D341Med (cell line): ENCODE measurements around the gene DCAF15.
A peak's percentile ranks its signal among the peaks of the same experiment; 100 is the strongest.

Experiments
- DNase-seq: peaks from one replicate; pipeline ENCODE4 v3.0.0; 2012; ENCODE audit warnings: low spot score

The DCAF15 gene

DNA sequence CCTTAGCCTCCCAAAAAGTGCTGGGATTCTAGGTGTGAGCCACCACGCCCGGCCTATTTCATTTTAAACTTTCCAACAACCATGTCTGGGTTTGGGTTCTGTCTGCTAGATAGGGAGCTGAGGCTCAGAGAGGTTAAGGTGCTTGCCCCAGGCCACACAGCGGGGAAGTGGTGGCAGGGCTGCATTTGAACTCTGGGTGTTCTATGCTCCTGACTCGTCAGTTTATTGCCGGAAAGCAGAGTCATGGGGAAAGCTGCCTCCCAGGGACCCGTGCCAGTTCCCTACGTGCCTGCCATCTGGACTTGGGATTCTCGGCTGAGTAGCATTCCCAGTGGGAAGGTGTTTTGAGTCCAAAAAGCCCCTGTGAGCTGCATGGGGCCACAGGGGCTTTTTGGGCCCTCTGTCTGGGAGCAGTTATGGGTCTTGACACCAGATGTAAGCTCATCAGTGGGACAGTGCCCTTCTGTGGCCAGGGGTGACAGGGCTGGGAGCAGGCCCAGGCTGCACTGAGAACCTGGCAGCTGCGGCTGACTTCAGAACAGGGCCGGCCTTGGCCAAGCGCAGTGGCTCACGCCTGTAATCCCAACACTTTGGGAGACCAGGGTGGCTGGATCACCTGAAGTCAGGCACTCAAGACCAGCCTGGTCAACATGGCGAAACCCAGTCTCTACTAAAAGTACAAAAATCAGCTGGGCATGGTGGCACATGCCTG, 42.9 kb downstream of the DCAF15 start:
- peak; percentile 82 for DNase-seq

DNA sequence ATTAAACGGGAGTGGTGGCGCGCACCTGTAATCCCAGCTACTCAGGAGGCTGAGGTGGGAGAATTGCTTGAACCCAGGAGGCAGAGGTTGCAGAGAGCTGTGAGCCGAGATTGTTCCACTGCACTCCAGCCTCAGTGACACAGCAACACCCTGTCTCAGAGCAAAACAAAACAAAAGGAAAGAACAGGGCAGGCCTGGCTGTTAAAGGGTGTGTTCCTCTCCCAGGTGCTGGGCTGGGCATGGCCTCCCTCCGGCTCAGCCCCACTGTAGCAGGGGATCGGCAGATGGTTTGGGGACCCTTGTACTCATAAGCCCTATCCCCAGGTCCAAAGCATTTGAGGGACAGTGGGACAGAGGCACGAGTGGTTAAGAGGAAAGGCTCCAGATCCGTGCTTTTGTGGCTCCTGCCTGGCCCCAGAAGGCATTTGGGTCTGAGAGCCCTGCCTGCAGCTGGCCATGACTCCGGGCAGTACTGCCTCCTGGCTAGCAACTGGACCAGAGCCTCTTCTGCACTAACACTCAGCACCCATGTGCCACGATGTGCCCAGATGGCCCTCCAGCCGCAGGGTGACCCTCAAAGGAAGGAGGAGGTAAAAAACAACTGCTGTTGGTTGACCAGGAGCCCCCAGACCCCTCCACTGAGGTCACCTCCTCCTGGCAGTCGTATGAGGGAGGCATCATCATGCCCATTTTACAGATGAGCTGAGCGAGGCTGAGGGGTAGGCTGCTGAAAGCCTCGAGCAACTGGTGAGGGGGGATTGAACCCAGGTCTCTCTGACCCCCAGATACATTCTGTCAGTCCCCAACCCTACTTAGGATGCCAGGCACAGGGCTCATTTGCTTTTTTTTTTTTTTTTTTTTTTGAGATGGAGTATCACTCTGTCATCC, 43.8 kb downstream of the DCAF15 start:
- peak; percentile 28 for DNase-seq

DNA sequence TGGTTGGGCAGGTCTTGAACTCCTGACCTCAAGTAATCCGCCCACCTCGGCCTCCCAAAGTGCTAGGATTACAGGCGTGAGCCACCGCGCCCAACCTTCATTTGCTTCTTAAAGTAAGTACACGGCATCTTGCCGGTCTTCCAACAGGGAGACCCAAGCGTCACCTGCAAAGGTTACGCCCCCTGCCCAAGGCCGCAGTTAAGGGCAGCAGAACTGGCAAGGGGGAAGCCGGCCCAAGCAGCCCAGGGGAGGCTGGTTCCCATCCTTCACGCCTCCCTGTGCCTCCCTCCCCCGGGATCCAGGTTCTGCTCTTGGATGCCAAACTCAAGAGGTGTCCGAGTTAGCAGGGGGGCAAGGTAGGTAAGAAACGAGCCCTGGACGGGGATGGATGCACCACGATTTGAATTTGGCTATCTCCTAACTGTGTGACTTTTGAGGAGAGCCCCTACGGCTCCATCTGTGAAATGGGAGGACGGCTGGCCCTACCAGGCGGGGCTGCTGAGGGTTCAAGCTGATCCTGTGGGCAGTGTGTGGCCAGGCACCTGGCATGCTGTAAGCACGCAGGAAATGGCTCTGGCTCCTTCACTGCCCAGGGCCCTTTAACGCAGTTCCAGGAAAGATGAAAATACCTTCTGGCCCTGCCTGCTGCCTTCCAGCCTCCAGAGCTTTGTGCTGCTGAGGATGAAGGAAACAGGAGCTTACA, 44.8 kb downstream of the DCAF15 start:
- no peak for DNase-seq

DNA sequence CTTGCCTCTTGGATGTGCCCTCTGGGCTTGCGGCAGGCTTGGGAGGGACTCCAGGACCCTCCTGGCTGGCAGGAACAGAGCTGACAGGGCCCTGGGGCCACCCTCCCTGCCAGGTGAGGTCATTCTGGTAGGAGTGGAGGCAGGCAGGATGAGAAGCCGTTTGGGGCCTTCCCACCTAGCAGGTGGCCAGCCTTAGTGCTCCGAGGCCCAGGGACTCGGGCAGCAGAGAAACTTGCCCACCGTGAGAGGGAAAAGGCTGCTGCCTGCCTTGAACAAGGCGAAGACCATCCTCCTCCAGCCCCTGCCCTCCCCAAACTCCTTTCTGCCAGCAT, 45.3 kb downstream of the DCAF15 start:
- DNase-seq, result no peak

DNA sequence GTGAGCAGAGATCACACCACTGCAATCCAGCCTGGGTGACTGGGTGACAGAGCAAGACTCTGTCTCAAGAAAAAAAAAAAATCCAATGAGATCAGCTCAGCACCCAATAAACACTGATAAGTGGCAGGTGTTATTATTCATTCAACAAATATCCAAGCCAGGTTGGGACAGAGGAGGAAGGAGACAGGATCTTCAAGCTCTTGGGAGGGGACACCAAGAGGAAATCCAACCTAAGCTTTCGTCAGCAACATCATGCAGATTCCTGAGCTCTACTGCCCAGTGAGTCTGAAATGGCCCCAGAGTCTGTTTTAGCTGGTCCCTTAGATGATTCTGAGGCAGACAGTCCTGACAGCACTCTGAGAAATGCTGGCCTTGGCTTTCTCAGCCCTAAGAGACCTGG, 46.1 kb downstream of the DCAF15 start:
- DNase-seq, result no peak

DNA sequence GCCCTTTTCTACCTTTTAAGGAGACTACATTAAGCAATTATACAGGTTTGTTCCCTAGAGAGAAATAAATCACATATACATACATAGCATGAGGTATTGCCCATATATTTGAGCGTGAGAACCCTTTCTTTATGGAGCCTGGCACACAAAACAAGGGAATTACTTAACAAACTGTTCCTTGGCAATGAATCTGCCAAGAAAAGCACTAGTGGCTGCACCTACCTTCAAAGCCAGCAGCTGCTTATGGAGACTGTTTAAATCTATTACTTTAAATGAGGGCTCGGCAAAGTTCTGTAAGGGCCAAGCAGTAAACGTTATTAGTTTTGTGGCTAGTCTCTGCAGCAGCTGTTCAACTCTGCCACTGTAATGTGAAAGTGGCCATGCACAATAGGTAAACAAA, 46.8 kb downstream of the DCAF15 start:
- DNase-seq, result no peak

DNA sequence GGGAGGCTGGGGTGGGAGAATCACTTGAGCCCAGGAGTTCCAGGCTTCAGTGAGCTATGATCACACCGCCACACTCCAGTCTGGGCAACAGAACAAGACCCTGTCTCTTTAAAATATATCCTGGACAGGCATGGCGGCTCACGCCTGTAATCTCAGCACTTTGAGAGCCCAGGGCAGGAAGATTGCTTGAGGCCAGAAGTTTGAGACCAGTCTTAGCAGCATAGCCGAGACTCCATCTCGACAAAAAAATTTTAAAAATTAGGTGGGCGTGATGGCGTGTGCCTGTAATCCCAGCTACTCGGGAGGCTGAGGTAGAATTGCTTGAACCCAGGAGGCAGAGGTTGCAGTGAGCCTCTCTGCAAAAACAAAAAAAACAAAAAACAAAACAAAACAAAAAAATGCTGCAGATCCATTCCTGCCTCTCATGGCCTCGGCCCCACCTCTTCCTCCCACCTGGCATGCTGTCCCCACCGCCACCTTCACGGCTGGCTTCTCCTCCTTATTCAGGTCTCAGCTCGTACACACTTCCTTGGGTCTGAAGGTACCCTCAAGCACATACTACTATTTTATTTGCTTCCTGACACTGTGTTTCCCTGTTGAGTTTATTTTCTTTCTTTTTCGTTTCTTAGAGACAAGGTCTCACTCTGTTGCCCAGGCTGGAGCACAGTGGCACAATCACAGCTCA, 48.5 kb downstream of the DCAF15 start:
- no peak for DNase-seq

DNA sequence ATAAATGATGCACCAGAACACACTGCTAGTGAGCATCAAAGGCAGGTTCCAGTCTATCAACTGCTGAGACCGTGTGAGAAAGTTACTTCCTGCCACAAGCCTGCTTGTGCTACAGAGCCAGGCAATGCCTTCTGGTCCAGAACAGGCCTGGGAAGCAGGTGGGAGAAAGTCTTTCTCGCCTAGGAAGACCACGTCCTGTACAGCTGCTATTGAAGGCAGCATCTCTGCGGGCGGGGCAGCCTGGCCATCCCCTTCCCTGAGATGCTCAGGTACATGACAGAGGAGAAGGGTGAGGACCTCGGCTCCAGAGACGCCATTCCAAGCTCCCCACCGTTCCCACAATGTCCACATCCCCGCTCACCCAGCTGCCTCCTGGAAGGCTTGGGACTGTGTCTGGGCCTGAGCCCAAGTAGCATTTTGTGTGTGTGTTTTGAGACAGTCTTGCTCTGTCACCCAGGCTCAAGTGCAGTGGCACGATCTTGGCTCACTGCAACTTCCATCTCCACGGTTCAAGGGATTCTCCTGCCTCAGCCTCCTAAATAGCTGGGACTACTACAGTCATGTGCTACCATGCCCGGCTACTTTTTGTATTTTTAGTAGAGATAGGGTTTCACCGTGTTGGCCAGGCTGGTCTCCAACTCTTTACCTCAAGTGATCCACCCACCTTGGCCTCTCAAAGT, 50.4 kb downstream of the DCAF15 start:
- DNase-seq, result no peak

DNA sequence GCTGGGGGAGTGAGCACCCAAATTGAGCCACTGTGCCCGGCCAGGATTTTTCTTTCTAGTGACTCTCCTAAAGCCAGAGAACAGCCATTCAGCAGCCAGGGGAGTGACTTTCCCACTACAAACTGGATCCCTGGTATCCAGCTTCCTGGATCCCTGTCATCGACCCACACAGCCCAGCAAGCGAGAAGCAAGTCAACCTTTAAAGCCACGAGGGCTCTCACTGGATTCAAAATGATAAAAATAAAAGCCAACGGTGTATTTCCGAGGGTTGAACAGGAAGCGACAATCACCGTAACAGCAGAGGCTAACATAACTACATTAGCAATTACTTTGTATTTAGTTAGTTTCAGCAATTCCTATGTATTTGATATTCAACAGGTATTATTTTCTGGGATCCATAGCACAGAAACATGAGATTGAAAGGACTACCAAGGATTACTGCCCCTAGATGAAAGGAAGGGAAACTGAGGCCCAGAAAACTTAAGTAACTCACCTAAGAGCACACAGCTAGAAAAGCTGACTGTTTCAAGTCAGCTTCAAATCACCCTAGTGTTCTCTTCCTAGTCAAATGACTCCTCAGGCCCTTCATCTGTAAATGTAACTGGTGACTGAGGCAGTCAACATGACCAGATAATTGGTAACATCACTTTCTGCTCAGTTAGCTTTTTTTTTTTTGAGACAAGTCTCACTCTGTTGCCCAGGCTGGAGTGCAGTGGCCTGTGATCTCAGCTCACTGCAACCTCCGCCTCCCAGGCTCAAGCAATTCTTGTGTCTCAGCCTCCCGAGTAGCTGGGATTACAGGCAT, 51.1 kb downstream of the DCAF15 start:
- no peak for DNase-seq

DNA sequence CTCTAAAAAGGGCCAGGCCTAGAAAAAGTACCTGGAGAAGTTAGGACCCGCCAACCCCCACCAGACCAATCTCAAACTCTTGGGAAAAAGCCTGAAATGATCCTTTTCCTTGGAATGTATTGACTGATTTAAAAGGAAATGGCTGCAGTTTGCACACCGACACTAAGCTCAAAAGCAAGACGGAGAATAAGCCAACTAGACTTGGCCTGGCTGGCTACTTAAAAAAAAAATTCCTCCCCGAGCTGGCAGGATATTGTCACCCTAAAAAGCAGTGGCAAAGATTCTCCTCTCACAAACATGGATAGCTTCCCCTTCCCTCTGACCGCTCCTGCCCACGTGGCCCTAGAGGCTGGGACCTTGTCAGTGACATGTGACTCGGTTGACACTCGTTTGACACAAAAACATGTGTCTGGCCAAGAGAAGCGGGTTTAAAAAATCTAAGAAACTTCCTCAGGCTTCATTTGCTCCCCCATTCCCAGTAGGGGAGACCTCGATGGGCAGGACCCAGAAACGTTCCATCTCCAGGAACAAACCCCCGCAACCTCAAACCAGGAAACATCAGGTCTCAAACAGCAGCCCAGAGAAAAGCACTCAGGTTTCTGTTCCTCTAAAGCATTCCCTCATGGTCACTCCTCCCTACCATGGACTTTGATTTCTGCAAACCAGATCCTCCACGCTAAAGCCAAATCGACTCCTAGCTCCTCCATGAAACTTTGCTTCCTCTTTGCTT, 52.5 kb downstream of the DCAF15 start:
- no peak for DNase-seq

DNA sequence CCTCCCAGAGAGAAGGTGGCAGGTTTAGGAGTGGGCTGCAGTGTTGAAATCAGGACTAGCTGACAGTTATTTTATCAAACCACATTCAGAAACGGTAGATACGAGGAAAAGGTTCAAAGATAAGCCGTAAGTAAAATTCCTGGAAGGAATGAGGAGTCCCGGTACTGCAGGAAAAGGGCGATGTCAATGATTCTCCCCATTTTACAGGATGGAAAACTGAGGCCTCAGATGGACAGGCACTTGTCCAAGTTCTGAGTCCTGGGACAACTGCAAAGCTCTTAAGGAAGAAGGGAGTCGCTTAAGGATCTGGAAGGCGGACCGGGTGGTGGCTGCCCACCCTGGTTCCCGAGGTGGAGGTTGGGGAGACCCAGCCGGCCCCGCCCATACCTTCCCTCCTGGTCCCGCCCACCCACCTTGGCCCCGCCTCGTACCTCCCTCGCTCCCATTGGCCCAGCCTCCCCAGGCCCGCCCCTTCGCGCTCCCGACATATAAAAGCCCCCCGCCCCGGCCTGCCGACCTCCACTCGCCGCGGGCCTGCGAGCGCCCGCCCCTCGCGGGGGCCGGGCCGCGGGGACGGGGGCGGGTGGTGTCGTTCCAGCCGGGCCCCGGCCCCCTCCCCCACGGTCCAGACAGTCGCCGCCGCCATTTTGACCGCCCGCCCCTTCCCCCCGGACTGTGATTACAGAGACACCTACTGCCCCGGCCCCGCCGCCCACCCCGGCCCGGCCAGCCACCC, 53.2 kb downstream of the DCAF15 start:
- peak; percentile 93 for DNase-seq

DNA sequence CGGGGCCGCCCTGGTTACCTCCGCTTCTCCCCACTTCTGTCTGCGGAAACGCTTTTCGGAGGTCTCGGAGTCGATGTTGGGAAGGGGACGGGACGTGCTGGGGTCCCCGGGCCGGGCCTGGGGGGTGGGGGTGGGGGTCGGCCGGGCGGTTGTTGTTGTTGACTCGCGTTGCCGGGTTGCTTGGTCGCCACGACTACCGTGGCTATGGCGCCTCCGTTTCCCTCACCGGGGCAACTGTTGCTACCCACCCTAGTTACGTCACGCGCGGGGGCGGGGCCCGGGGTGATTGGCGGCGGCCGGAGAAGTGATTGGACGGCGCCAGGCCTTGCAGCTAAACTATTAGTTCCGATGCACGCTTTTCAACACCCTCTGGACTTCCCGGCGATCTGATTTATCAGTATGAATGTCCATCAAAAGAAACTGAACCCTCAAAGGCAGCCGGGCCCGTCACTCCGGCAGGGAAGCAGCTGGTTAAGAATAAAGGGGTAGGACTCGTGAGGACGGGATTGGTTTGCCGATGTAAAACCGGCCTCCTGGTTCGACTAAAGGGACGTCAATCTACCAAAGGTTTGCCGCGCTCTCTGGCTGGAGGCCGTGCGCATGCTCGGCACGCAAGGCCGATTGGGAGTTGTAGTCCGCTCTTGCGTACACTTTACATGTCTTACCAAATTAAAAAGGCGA, 53.9 kb downstream of the DCAF15 start, which contains the start of gene RFX1:
Gene RFX1, minus strand, starts transcription at position 236 of the 681 bp plus-strand sequence. CDS start 12,477 bp downstream, outside the sequence.
- DNase-seq, result peak; percentile 93

DNA sequence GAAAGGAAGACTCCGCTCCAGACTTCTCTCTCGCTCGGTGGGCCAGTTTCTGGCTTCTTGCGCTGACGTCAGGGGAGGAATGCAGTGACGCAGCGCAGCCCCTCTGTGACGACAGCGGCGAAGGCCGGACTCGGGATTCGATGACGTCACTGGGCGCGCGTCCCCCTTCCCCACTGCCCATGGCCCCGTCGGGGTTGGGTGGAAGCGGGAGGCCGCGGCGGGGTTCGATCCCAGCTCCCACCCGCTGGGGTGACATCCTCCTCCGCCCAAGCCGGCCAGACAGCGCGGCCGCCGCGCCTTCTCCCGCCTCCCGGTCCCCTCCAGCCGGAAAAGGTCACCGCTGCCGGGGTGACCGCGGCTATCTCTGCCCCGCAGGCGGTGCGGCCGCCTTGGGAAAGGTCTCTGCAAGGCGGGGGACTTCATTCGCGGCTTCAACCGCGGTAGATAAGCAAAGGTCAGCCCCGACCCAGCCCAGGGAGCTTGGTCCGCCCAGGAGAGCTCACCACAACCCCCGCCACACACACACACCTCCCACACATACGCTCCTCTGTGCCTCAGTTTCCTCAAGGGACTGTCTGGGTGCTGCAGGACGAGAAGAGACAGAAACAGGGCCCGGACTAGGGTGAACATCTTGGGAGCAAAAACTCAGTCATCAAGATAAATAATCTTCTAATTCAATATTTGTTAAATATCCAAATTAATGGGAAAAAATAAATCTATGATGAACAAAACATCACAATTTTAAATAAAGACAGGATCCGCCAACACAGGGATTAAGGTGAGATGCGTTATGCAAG, 54.7 kb downstream of the DCAF15 start:
- DNase-seq, result peak; percentile 89
